ENCODE measurements around the gene CBL.

GRCh38 chr11:119343726-119344125 lies 137.6 kb downstream of the CBL start:
- no peak for TF ChIP-seq CTCF (conservative IDR thresholded peaks at IDR 0.05 in 1 of 2, IDR thresholded peaks at IDR 0.05 in 1 of 2; ENCODE audit: extremely low read depth in 1 of 2, insufficient read depth in 1 of 2, low read depth in 1 of 2, low read length in 2 of 2)
- no peak for TF ChIP-seq EZH2 (IDR thresholded peaks at IDR 0.05; ENCODE audit: borderline replicate concordance, low read length)
